ENCODE measurements around the gene POP7.

GRCh38 chr7:100682991-100683658, 22.8 kb upstream of the POP7 start:
- no peak for TF ChIP-seq CTCF (IDR thresholded peaks at IDR 0.05)
- no peak for TF ChIP-seq EP300 (IDR thresholded peaks at IDR 0.05)

Measured in gastroesophageal sphincter (tissue), 3 donors.